ENCODE data around the gene SC5D. TPM values are rescaled to one million over a fixed set of nuclear protein-coding genes. Genes with fewer than 3 reads are reported as not detected.

SC5D gene
- total RNA-seq, 1 experiment from 2014 or later, result 26.6 TPM

GRCh38 chr11:121291896-121292494, 576 bp upstream of the SC5D start:
- no peak for DNase-seq (ENCODE audit: low read depth)

GRCh38 chr11:121293288-121293594, 670 bp downstream of the SC5D start:
- no peak for DNase-seq (ENCODE audit: low read depth)

GRCh38 chr11:121295246-121296029, 2.9 kb downstream of the SC5D start:
- no peak for DNase-seq (ENCODE audit: low read depth)

- DNase-seq (ENCODE audit: low read depth), result no peak
These were observed 5.3 kb downstream of the SC5D start for GRCh38 chr11:121297872-121298271.

GRCh38 chr11:121298774-121299173, 6.2 kb downstream of the SC5D start:
- no peak for DNase-seq (ENCODE audit: low read depth)

- no peak for DNase-seq (ENCODE audit: low read depth)
These were observed 6.8 kb downstream of the SC5D start for GRCh38 chr11:121299417-121299816.

GRCh38 chr11:121300313-121300971, 7.9 kb downstream of the SC5D start:
- DNase-seq (ENCODE audit: low read depth), result no peak

- no peak for DNase-seq (ENCODE audit: low read depth)
These were observed 8.6 kb downstream of the SC5D start for GRCh38 chr11:121300972-121301699.

GRCh38 chr11:121304759-121305158, 12.2 kb downstream of the SC5D start:
- DNase-seq (ENCODE audit: low read depth), result no peak

- DNase-seq (ENCODE audit: low read depth), result no peak
These were observed 16.2 kb downstream of the SC5D start for GRCh38 chr11:121308816-121309215.

- no peak for DNase-seq (ENCODE audit: low read depth)
These were observed 17.1 kb downstream of the SC5D start for GRCh38 chr11:121309688-121310087.

GRCh38 chr11:121310908-121311307, 18.3 kb downstream of the SC5D start:
- no peak for DNase-seq (ENCODE audit: low read depth)

- DNase-seq (ENCODE audit: low read depth), result no peak
These were observed 18.8 kb downstream of the SC5D start for GRCh38 chr11:121311373-121311772.

GRCh38 chr11:121312483-121312882, 19.9 kb downstream of the SC5D start:
- no peak for DNase-seq (ENCODE audit: low read depth)

GRCh38 chr11:121318848-121319834, 26.6 kb downstream of the SC5D start:
- peak; percentile 30 for DNase-seq (ENCODE audit: low read depth)

- peak; percentile 12 for DNase-seq (ENCODE audit: low read depth)
These were observed 29.2 kb downstream of the SC5D start for GRCh38 chr11:121321614-121322243.

GRCh38 chr11:121323046-121323607, 30.6 kb downstream of the SC5D start:
- DNase-seq (ENCODE audit: low read depth), result no peak

GRCh38 chr11:121326230-121326629, 33.7 kb downstream of the SC5D start:
- DNase-seq (ENCODE audit: low read depth), result no peak

GRCh38 chr11:121327553-121327952, 35.0 kb downstream of the SC5D start:
- DNase-seq (ENCODE audit: low read depth), result no peak

Data from HT1080 (cell line).